ENCODE data around the gene UBAC1. TPM values are rescaled to one million over a fixed set of nuclear protein-coding genes. Genes with fewer than 3 reads are reported as not detected.
"Not testable (repeated sequence)": the region's sequence is repeated elsewhere in the genome, so short reads cannot be mapped to it uniquely, and the experiment has no call there.

The UBAC1 gene
- total RNA-seq, 2 donors from 2014 or later: 63.0 to 64.8 TPM

DNA sequence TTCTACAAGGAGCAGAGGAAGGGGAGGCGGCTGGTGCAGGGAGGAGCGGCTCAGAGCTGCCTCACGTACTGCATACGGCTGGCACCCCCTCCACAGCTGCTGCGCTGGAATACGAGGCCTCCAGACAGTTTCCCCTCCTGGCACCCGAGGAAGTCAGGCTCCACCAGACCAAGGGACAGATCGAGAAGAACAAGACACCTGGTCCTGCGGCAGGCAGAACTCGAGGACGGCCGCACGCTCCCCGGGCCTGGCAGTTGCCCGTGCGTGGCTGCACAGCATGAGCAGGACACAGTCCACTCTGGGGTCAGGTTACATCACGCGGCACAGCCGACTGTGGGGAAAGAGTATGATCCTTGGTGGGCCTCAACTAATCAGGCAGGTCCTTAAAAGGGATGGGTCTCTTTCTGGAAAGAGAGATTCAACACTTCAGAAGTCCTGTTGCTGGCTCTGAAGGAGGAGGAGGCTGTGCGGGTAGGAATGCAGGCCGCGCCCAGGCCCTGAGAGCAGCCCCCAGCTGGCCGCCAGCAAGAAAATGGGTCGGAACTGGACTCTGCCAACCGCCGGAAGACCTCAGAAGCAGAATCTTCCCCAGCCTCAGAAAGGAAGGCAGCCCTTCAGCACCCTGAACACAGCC lies 11.6 kb downstream of the UBAC1 start:
- ATAC-seq: no peak
- no peak for DNase-seq
- intact Hi-C loops (cut with DNase I, micrococcal nuclease): no loop called here

DNA sequence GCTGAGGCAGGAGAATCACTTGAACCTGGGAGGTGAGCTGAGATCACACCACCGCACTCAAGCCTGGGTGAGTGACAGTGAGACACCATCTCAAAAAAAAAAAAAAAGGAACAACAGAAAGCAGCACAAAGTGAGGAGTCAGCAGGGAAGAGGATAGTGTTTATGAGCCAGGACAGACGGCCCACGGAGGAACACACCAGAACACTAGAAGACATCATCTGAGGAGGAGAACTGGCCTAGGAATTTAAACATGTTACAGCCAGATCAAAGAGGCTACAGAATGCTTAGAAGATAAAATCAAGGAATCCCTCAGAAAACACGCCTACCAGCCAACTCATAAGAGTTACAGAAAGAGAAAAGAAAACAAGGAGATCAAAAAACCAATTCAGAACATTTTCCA lies 12.2 kb downstream of the UBAC1 start:
- no peak for ATAC-seq
- intact Hi-C loops (cut with DNase I, micrococcal nuclease): no loop called here
- DNase-seq: no peak

DNA sequence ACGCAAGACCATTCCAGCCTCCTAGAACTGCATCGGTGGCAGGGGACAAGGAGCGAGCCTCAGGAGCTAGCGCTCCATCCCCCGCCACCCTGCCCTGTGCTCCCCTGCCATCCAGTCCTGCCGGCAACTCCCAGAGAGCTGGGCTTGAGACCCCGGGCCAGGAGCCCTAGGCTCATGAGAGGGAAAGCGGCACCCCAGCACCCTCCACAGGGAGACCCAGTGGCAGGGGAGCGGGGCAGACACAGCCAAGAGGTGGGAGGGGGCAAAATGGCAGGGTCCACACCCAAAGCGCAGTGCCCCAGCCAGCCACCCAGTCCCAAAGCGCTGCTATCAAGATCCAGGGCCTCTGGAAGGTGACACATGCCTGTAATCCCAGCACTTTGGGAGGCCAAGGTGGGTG lies 12.7 kb downstream of the UBAC1 start:
- DNase-seq: no peak
- intact Hi-C loops (cut with DNase I, micrococcal nuclease): no loop called here
- no peak for ATAC-seq

DNA sequence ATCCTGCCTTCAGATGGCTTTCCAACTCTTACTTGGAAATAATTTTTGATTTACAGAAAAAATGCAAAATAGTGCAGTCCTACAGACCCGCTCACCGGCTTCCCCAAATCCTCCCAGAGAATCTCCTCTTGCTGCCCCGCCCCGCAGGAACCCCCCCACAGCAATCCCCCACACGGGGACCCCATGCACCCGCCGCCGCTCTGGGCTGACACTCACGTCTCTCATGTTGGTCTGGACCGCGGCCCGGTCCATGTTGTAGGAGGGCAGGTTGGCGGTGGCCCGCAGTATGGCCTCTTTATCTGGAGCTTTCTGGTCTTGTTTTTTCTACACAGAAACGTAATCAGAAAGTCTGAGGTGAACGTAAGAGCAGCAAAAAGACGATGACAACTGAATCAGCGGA lies 13.6 kb downstream of the UBAC1 start:
- intact Hi-C loops (cut with DNase I, micrococcal nuclease): no loop called here
- no peak for ATAC-seq
- no peak for DNase-seq

DNA sequence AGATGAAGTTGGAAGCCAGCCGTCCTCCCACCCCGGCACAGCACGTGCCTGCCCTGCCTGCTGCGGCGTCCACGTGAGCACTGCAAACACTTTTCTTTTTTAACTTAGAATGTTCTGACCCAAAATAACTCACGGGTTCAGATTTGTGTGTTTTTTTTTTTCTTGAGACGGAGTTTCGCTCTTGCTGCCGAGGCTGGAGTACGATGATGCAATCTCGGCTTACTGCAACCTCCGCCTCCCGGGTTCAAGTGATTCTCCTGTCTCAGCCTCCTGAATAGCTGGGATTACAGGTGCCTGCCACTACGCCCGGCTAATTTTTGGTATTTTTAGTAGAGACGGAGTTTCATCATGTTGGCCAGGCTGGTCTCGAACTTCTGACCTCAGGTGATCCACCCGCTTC lies 14.1 kb downstream of the UBAC1 start:
- intact Hi-C loops (cut with DNase I, micrococcal nuclease); ATAC-seq; DNase-seq: not testable (repeated sequence)

DNA sequence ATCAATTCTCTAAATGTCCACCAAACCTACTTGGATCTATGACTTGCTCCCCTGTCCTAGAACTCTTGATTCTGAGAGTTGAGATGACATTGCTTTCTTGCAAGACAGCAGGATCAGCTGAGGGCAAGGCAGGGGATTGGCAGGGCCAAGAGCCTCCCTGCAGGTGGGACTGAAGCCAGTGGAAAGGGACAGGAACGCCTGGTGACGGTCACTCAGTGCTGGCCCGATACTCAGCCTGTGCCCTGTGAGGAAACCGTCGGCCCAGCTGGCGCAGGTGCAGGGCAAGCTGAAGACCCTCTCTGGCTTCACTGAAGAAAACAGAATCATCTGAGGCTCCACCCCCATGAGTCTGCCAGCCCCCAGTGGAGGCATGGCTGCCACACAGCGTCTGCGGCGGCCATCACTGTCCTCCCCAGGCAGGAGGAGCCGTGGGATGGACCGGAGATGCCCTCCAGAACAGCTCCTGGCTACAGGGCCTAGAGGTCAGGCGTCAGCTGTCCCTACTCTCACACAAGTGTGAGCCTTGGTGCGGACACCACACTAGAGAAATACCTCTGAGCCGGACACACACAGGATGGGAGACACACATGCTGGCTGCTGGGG lies 14.7 kb downstream of the UBAC1 start:
- DNase-seq: no peak
- intact Hi-C loops (cut with DNase I, micrococcal nuclease): no loop called here
- no peak for ATAC-seq

DNA sequence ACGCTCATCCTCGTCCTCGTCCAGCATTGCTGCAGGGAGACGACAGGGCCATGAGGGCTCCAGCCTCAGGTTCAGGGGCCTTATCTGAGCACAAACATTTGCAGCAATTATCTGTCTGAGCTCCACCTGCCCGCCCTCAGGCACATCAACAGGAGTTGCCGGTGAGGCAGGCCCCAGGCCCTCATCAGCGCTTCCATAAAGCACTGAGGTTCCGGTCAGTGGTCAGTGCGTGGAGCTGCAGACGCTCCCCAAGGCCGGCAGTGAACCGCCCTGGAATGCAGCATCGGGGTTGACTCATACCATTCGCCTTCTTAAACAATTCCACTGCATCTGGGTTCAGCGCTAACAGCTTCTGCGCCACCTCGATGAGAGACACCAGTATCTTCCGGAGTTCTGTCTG lies 15.2 kb downstream of the UBAC1 start:
- intact Hi-C loops (cut with DNase I, micrococcal nuclease): no loop called here
- DNase-seq: no peak
- no peak for ATAC-seq

DNA sequence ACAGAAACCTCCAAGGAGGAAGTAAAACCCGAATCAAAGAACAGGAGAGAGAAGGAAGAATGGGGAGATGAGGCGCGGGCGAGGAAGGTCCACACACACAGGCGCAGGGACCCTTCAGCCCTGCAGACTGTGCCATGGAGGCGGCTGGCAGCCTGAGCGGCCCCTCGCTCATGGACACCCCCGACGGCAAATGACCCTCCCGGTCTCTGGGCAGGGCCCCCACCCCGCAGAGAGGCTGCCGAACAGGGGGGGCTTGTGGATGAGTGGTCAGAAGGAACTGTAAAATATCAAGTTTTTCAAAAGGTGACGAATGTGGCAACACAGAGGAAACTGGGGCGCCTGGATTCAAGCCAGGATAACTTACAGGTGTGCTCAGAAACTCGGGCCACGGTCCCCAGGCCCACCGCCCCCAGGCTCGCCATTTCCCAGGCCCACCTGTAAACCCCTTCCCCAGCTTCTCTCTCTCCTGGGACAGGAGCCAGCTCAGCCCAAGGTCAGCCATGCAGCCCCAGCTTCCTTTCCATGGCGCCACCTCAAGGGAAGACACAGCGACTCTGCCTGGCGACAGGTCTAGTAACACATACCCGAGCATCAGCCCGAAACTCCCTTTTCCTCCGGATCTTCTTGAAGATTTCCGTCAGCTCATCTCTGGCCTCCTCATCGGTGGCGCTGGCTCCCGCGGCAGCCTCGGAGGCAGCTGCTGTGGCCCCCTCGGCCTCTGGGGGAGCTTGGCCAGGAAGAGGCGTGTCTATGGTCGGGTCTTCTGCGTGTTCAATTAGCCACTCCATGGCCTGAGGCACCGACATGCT lies 16.5 kb downstream of the UBAC1 start:
- intact Hi-C loops (cut with DNase I, micrococcal nuclease): no loop called here
- DNase-seq (no peak), ATAC-seq (no peak)

DNA sequence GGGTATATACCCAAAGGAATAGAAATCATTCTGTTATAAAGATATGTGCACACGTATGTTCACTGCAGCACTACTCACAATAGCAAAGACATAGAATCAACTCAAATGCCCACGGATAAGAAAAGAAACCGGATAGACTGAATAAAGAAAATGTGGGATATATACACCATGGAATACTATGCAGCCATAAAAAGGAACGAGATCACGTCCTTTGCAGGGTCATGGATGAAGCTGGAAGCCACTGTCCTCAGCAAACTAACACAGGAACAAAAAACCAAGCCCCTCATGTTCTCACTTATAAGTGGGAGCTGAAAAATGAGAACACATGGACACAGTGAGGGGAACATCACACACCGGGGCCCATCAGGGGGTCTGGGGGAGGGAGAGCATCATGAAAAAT lies 17.6 kb downstream of the UBAC1 start:
- DNase-seq; intact Hi-C loops (cut with DNase I, micrococcal nuclease); ATAC-seq: not testable (repeated sequence)

DNA sequence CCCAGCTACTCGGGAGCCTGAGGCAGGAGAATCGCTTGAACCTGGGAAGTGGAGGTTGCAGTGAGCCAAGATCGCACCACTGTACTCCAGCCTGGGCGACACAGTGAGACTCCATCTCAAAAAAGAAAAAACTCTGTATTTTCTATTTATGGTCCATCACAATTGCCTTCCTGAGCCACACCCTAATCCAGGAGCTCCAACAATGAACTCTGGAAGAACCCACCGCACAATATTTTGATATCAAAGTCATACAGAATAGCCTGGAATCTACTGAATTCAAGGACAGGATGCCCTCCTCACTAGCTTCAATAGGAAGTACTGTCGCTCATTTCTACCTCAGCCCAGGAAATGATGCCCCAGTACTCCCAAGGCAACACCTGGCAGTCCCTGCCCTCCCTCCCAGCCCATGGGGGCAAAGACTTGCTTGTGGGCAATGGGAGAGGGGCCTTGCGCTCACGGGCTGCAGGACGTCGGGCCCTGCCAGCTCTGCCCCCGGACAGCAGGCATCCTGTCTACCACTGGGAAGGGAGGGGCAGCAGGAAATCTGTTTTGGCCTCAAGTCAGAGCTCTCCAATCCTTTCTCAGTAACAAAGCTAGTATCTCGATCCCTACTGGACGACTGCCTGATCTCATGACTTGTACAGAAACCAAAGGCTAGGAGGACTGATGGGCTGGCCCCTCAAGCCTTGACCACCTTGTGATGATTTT lies 19.7 kb downstream of the UBAC1 start:
- intact Hi-C loops (cut with DNase I, micrococcal nuclease): no loop called here
- DNase-seq: no peak
- ATAC-seq: no peak

DNA sequence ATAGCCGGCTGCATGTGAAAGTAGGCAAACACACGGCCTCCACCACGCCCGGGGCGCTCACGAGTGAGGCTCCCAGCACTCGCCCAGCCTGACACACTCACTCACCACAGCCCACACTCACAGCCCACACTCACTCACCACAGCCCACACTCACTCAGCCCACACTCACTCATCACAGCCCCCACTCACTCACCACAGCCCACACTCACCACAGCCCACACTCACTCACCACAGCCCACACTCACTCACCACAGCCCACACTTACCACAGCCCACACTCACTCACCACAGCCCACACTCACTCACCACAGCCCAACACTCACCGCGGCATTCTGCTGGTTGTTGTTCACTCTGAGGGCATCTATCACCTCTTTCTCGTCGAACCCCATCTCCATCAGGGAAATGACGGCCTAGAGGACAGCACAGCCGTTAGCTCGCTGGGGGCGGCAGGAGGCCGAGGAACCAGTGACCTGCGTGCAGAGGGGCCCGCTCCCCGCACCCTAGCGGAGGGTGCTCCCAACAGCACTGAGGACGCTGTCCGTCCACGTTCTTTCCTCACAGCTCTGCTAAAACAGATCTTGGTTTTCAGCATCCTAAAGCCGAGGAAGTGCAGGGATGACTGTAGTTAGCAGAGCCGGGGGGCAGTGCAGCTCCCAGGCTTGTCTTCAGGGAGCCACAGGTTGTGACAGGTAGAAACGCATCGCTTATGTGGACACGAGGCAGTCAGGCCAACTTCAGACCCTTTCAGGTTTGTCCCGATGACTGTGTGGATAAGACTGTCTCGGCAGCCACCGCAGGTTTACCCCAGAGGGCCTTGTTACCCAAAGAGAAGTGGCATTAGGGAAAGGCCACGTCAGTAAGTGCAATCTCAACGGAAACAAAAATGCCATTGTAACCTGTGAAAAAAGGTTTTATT lies 21.6 kb downstream of the UBAC1 start:
- DNase-seq (no peak), ATAC-seq (no peak)
- intact Hi-C loops (cut with DNase I, micrococcal nuclease): no loop called here

DNA sequence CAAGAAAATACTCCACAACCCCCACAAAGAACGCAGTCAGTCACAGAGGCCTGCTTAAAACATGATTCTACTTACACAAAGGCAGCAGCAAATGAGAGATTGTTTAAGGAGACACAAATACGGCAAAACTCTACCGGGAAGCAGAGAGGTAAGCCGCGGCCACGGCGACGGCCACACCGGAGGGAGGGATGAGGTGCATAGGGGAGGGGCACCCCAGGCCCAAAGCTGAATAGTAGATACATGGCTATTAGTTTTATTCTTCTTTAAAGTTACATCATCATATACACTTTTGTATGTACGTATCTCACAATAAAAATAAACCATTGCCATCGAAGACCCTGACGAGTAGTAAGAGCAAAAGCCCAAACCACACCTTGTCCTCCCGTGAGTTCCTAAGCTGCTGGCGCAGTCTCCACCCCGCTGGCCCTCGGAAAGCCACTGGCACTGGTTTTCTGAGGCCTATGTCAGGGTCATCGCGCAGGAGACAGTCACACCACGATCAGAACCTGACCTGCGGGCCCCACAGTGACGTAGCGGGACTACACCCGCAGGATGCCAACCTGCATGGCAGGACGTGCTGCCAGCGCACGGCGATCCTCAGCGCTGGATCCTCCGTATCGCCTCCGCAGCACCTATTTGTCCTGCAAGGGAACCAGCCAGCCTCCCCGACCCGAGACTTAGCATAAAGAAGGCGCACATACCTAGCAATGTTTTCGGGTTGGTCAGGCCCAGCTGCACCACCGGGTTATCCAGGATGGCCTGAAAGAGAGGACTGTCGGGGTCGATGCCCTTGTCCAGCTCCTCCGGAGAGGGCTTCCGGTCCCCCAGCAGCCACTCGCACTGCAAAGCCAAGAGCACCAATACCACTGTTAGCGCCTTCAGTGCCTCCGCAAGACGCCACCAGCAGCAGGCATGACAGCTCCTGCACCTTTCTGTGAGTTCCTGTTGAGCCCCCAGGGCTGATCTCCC lies 23.4 kb downstream of the UBAC1 start:
- DNase-seq: no peak
- intact Hi-C loops (cut with DNase I, micrococcal nuclease): no loop called here
- ATAC-seq: no peak

DNA sequence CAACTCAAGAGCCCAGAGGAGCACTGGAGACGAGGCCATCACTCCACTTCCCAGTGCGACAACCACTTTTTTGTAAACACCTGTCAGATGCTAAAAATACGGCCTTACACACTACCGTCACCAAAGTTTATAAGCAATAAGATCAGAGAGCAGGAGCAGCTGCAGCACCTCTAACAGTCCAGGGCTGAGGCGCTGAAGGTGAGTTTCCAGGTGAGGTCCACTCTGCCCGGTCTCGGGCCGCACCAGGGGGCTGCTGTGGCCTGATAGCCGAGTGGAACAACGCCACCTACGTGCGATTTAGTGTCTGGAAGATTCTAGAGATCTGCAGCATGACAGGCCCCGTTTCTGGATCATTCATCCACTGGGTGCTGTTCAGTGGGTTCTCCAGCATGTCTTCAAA lies 28.1 kb downstream of the UBAC1 start:
- intact Hi-C loops (cut with DNase I, micrococcal nuclease): no loop called here
- no peak for DNase-seq
- no peak for ATAC-seq

DNA sequence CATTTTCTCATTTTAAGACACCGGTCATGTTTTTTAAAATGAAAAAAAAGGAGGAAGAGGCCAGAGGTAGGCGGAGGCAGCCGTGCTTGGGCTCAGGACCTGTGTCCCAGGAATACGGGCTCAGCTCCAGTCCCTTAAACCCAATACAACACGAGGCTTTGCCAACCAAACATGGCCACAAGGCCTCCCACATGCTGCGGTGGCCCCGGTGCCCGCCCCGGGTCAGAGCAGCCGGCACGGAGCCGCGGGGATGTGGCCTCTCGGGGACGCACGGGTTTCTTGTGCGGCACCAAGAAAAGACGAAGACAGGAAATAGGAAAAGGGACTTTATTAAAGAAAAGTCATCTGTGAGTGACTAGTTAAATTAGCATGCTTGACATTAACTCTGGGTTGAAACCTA lies 28.5 kb downstream of the UBAC1 start:
- no peak for DNase-seq
- intact Hi-C loops (cut with DNase I, micrococcal nuclease): no loop called here
- no peak for ATAC-seq

DNA sequence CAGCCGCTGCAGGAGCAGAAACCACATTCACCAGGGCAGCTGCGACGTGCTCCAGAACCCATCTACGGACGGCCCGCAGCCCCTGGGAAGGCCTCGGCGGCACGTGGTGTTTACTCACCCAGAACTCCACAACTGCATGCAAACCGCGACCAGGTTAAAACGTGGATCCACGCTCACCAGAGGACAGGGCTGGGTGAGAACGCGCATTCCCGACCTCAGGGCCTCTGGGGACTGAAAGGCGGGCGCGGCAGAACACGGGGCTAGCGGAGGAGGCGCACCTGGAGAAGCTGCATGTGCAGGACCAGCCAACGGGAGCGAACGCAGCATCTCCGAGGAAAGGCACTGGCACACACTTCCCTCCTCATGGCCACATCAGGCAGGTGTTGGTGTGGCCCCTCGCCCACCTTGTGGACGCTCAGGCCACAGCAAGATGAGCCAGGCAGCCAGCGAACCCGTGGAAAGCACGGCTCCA lies 29.8 kb downstream of the UBAC1 start:
- ATAC-seq (no peak), DNase-seq (no peak)
- intact Hi-C loops (cut with DNase I, micrococcal nuclease): no loop called here

DNA sequence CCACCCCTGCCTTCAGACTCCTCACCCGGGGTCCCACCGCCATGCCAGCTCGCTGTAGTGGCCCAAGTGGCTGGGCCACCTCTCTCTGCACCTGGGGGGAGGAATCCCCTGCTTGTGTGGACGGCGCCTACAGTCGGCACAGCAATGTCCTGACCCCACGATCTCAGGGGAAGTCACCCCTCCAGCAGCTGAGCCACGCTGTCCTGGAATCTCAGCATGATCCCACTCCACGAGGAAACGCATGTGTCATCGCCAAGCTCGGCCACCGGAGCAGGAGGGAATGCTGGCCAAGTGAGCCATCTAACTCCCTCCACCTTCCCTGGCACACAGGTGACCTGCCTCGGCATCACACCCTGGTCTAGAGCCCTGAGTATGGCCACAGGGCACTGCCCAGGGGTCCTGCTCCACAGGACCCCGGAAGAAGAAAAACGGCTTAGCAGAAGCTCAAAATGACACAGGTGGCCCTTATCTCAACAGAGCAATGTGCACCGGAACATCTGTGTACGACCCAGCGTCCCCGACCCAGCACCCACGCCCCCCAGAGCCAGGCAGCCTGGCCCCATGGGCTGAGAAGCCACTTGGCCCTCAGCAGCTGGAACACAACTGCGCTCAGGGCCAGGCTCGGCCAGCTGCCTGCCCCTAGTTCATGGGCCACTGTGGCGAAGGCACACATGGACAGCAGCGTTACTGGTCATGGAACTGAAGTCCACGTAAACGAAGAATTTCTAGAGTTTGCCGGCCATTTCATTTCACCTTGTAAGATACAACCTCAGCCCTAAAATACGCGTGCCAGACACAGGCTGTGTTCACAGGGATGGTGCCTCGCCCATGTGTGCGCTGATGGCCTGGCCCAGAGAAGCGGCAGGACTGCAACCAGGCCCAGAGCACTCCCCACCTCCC lies 30.5 kb downstream of the UBAC1 start:
- no peak for DNase-seq
- no peak for ATAC-seq
- intact Hi-C loops (cut with DNase I, micrococcal nuclease): no loop called here
